HG02571 (cell line): ENCODE results near the gene FLG2.

Experiments used
- ATAC-seq: cut with Tn5 transposase; IDR thresholded peaks from one replicate; pipeline ENCODE4 v1.9.1; 2021; ENCODE audit warnings: mild to moderate bottlenecking, moderate library complexity; ENCODE audit not compliant: unreplicated experiment

Gene FLG2

DNA sequence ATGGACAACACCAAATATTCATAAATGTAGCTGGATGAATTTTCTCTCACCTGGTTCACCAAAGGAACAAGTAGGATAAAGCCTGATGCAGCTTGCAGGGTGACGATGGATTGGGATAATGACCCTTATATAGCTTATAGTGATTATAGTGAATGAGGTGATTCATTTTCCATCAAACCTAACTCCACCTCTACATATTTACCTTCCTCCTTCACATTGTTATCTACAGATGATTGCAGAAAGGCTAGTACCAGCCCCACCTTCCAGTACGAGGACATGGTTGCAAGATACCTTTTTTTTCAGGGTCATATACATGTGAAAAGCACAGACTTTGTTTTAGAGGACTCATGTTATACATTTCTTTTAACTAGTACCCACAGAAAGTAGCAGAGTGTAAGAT is at the start of gene FLG2:
TSS of gene FLG2 (minus strand) at position 101 of the 400 bp plus-strand sequence. CDS start 1,122 bp downstream, outside the sequence.
- no peak for ATAC-seq

DNA sequence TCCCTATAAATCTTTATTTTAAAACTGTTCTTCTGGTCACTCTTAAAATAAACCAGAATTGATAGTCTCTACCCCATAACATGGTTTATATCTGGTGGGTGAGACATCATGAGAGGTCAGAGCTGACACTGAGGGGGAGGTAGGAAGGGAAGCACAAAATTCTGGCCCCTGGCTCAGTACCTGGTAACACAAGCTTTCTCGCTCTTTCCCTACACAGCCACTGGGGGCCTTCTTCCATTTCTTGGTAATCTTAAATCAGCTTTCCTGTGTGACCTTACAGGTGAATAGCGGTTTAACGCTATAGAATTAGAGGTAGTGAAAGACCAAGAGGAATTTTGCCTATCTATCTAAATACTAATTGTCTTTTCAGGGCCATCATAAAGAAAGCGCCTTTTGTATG is 48.9 kb upstream of the FLG2 start:
- ATAC-seq: no peak

DNA sequence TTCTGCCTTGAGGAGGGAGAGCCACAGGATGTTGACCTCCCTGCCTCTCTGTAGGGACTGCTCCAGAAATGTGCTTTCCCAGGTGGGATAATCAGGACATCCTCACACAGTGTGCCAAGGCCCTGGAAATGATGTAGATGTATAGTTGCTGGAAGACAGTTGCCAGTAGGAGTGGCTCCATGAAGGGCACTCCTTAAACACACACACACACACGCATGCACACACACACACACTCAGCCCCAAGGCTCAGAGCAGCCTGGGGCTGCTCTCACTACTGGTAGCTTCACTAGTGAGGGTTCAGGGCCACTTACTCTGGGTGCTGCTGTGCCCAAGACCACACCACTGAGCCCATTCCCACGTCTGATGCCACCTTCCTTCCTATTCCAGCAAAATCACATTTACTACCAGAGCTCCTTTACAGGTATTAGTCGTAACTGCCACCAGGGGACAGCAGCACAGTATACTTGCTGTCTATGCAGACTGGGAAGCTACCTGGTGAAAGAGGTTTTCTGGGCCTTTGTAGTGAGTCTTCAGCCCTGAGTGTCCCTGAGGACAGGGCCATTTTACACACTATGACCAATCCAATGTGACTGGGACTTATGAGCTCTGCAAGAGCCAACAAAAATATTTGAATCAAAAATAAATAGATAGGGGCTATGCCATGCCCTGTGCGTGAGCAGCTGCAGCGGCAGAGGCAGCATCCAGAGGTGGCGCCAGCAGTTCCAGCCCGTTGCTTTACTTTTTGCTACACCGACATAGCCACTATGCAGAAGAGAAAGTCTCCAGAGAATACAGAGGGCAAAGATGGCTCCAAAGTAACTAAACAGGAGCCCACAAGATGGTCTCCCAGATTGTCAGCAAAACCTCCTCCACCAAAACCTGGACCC is 39.2 kb upstream of the FLG2 start:
- ATAC-seq: no peak

DNA sequence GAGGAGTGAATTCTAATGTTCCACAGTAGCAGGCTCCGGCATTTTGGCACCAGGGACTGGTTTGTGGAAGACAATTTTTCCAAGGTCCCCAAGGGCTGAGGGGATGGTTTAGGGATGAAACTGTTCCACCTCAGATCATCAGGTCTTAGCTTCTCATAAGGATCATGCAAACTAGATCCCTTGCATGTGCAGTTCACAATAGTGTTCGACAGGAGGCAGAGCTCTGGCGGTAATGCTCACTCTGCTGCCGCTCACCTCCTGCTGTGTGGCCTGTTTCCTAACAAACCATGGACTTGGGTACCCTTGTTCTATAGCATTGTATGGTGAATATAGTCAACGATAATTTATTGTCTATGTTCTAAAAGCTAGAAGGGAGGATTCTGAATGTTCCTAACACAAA is 37.7 kb upstream of the FLG2 start:
- ATAC-seq: no peak

DNA sequence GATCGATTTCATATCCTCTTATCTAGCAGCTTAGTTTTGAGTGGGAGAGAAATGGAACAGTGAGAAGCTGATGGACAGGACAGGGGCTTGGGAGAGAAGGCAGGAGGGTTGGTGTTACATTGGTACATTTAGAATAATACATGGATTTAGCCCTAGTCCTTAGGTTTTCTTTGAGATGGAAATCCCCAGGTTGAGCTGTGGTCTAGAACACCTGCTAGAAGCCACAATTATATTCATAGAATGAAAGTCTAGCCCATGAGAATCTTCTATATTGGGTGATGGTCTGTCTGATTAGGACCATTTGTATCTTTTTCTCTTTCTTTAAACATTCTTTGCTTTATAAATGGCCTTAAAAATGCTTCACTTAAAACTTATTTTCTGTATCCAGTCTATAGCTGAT is 34.3 kb upstream of the FLG2 start:
- ATAC-seq: no peak

DNA sequence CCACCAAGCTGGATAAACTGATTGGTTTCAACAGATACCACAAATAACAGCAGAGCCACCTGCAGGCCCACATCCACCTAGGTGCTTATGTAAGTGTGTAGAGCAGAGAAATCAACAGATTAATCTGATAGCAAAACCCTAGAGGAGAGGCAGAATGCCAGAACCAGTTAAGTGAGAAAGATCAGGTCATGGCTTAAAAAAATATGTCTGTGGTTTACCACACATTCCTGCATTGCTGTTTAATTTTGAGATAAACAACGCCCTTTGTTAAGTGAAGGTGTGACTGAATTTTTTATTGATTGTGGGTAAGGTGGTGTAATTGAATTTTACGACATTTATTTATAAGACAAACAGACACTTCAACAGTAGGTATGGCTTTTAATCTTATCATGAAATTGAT is 33.1 kb upstream of the FLG2 start:
- ATAC-seq: no peak

DNA sequence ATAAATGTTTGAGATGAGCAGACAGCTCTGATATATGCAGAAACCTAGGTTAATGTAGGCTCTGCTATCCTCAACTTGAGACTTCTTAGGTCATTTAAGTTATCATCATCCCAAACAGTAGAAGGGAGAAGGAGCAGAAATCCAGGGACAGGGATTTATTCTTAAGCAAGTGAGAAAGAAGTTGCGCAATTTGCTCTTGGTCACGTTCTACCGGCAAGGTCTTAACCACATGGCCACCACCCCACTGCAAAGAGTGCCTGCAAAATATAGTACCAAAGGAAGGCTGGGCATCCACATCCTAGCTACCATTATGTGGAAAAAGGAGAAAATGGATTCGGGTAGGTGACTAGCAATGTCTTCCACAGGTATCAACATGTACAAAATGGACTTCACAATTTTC is 29.1 kb upstream of the FLG2 start:
- no peak for ATAC-seq

DNA sequence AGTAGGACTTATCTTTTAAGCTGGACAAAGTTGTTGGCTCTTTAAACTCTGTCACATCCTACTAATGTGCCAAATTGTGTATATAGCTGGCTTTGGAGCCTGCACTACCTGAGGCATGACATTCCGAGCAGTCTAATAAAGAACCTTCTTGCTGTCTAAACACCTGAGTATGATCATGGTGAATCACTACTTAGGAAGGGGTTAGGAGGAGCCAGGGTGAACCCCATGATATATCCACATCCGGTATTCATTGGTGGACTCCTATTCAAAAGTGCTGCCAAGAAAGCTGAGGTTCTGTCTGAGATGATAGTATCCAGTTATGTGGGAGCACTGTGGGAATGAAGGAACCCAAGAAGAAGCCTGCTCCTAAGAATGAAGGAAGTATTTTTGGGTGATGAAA is 27.1 kb upstream of the FLG2 start:
- ATAC-seq: no peak

DNA sequence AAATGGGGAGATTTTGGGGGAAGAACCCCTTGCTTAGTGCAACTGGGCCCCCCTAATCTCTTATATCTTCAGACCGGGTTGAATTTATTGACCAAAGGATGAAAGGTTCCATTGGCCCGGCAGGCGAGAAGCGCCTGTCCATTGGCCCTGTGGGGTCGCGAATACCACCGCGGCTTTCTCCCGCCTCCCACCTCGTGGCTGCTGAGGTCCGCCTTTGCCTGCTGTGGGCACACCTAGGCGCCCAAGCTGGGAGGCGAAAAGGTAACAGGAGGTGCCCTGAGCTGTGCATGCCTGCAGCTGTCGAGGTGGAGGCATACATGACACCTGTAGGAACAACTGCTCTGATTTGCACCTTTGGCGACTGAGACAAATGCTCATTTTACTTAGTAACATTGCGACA is 21.1 kb upstream of the FLG2 start:
- ATAC-seq: no peak

DNA sequence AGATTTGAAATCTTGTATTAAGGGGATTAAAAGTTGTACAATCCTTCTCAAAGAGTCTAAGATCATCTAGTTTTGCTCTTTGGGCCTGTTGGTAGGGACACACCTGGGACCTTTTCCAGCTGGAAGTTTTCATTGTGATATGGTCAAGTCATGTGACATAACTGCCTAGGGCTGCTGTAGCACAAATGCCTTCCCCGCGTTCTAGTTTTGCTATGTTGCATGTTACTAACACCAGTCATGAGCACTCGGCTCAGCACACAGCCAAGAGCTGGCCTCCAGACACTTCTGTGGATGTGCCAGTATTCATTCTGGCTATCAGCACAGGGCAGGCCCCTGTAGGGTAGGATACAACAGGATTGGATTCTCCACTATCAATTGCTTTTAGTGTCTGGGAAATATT is 14.6 kb upstream of the FLG2 start:
- ATAC-seq: no peak

DNA sequence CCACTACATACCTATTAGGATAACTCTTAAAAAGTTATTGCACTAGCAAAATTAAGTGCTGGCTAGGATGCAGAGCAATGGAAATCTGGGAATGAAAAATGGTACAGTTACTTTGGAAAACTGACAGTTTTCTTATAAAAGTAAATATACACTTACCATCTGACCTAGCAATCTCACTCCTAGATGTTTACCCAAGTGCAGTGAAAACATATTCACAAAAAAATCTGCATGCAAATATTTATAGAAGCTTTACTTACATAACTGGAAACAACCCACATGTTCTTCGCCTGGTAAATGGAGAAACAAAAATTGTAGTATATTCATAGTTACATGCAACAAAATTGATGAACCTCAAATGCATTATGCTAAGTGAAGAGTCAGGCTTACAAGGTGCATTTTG is 12.9 kb upstream of the FLG2 start:
- ATAC-seq: no peak

DNA sequence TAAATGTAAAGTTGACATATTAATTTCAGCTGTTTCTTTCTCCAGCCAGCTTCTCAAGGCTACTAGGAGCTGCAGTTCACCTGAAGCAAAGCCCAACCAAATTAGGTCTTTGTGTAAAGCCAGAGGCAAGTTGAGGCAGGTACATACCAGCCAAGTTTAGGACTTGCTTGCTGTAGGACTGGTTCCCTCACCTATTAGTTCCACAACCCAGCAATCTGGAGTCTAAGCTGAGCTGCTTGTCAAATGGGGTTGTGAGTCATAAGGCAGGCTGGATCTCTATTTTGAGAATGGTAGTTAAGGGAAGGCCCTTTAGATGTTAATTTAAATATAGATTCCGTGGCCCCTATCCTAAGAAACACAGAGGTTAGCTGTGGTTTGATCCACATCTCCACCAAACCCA is 7.6 kb upstream of the FLG2 start:
- no peak for ATAC-seq

DNA sequence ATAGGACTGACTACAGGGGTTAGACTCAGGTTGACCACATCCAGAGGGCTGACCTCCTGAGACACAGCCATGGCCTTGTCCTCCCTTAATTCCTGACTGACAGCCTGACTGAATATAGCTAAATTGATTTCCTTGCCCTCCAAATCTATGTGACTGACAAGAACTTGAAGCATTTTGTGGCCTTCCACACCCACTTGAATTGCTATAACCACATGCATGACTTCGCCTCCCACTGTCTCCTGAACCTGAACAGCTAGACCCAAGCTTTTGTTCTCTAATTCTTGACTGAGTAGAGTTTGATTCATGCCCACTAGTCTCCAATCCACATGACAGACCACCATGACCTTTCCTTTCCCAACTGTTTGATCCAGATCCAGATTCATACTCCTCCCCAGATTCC is 3.1 kb downstream of the FLG2 start:
- ATAC-seq: no peak

DNA sequence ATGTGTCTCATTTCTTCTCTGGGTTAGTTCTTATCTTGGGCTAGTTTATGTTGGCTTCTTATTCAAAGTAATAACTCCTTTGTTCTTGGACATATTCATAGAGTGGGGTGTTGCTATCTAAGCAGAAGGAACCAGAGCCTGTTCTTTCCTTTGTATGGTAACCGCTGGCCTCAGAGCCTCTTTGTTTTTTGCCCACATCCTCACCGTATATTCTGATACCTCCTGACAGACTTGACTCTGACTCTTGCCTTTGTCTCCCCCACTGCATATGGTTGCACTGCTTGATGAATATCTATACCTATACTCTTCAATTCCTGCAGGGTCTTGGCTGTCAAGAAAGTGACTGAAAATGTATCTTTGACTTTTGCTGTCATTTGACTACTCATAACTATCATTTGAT is 10.2 kb downstream of the FLG2 start:
- no peak for ATAC-seq

DNA sequence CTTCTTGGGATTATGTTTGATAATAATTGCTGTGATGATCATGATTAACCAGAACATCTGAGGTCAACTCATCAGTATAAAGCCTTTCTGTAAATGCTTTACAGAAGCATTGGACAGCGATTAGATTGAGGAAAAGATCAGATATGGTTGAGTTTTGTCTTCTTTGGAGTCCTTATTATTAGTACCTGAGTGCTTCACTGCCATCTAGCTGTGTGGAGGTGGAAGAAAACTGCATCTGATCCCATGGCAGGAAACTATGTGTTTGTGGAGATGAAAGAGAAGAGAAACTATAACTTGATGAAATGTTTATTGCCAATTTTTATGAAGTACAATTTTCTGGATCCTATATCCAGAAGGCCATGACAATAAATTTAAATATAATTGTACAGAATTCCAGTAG is 11.4 kb downstream of the FLG2 start:
- no peak for ATAC-seq

DNA sequence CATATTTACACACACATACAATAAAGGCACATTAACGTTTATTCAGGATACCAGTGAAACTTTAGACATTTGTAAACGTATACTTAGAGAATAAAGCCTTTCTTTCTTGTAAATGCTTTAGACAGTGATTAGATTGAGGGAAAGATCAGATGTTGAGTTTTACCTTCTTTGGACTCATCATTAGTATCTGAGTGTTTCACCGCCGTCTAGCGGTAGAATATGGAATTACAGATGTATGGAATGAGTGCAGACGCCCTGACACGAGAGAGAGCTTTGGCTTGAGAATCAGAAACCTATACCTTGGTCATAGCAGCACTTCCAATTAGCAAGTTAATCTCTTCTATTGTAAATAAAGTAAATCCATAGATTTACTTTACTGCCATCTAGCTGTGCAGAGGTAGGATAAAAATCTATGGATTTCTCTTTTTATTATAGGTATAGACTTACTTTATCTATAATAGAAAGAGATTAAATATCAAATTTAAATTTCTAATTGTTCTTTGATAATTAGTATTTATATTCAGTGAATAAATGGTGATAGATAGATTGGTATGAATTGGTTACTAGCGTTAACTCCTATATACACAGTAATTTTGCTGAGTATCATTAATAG is 12.6 kb downstream of the FLG2 start:
- no peak for ATAC-seq

DNA sequence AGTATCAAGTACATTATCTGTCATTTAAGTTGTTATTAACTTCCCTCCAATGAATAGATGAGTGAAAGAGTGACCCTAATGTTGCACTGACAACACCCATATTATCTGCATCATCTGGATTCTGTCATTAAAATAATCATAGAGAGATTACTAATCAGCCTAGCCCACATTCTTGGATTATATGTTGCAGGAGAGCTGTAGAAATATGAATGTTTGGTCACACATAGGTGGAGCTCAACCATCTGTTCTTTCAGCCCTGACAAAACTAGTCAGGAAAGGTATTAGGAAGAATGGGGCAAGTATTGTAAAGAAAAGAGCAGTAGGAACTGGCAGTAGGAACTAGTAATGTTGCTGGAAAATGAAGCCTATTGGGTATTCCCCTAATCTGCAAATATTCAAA is 15.4 kb downstream of the FLG2 start:
- ATAC-seq: no peak

DNA sequence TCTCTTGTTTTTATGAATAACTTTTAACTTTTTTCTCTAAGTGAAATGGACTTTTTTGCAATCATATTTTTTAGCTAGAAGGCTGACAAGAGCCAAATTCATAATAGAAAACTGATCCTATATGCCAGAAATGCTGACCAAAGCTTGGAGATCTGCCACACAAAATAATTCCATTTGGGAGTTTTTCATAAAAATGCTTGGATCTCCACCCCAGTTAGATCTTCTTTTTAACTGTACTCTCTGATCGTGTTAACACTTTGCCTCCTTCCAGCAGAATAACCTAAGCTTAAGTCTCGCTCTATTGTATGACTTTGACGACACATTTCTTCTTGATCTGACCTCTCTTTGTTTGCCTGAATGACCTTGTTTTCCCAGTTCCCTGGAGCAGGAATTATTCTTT is 16.8 kb downstream of the FLG2 start:
- no peak for ATAC-seq

DNA sequence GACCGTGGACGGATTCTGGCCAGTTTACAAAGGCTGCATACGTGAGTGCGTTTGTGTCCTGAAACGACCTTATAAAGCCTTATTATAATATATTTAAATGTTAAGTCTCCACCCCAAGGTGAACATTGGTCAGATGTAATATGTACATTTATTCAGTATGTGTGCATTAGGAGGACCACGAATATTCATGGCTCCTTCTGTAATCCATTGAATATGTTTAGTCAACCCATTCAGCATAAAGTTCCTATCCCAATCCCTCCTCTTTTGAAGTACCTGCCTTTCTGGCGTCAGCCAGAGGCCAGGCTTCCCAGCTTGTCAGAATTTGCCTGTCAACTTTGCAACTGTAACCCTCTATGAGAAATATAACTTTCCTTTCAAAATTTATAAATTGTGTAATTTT is 24.4 kb downstream of the FLG2 start:
- no peak for ATAC-seq

DNA sequence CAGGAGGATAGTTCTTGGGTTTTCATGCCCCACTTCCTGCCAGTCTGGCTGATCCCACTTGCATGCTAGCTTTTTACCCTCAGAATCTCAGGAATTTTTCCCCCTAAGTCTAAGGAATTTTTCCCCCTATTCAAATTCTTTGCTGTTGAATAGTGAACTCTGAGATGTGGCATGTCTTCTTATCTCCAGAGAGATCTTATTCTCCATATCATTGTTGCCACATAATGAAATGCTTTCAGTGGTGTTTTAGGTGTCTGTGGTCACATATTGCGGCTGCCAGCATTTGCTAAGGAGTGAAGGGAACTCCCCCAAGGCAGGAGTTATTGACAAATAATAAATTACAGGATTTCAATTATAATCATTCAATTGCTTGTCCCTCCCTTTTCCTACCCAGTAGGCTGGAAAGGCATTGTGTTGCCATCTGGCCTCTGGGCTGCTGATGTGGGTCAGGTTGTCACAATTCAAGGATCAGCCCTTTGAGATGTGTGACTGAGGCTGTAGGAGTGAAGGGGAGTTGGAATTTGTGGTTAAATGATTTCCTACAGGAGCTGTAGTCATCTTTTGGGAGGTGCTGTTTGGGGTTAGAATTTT is 30.9 kb downstream of the FLG2 start:
- no peak for ATAC-seq

DNA sequence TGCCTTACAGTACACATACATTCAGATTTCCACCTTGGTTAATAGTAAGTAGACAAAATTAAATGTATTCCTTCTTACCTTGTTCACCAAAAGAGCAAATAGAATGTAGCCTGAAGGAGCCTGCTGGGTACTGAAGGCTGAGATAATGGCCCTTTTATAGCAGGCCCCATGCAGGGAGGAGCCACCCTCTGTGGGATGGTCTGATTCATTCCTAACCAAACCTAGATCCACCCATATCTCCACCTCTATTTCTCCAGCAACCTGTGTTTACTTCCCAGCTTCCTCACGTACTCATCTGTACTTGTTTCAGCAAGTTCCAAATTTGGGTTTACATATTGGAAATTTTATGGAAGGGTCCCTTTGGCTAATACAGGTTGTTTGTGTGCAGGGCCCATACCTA is 34.7 kb downstream of the FLG2 start, which contains the start of gene FLG:
TSS of gene FLG (minus strand) at position 129 of the 400 bp plus-strand sequence. CDS start 9,783 bp downstream, outside the sequence.
- ATAC-seq: no peak

DNA sequence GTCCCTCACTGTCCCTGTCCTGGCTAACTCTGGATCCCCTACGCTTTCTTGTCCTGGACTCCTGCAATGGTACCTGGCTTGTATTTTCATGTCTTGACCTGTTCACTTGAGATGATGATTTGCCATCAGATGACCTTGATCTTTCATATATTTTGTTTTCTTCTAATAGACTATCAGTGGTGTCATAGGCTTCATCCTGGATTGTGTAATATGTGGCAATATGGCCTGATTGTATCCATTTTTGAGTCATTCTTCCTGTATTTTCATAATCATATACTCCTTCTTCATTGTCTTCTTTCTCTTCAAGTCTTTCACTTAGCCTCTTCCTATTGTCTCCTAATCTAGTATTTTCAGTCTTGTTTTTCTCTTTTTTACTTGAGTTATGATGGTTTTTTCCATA is 45.8 kb downstream of the FLG2 start:
- ATAC-seq: no peak
